Measurements from ENCODE around the gene RAB40C.

The RAB40C gene

GRCh38 chr16:574021-574760 is 15.7 kb upstream of the RAB40C start:
- Histone ChIP-seq H3K4me3 (ENCODE audit: low read length, poor library complexity, severe bottlenecking) (no peak overlapping the region), H3K36me3 (ENCODE audit: insufficient read depth, low read length) (no peaks in the 10 kb centered on the region), H2AFZ (ENCODE audit: low read length) (no peak overlapping the region), H3K9me3 (ENCODE audit: insufficient read depth, low read depth, low read length) (no peaks in the 10 kb centered on the region), H3K27me3 (ENCODE audit: insufficient read depth, low read length, poor library complexity, severe bottlenecking) (no peaks in the 10 kb centered on the region), H3K4me1 (ENCODE audit: insufficient read depth, low read length, poor library complexity, severe bottlenecking) (peaks cover 14% of the 10 kb centered on the region), H3K79me2 (ENCODE audit: insufficient read depth, low read length) (no peaks in the 10 kb centered on the region), H3K9me2 (replicated peaks; ENCODE audit: low read depth, low read length) (no peaks in the 10 kb centered on the region), H4K20me1 (ENCODE audit: insufficient read depth, low read length, poor library complexity, severe bottlenecking) (peaks cover 2% of the 10 kb centered on the region), H3K9ac (ENCODE audit: low read depth, low read length, poor library complexity, severe bottlenecking) (no peak overlapping the region), H3F3A (ENCODE audit: low read depth) (no peaks in the 10 kb centered on the region), H3K4me2 (ENCODE audit: low read depth, low read length, poor library complexity, severe bottlenecking) (no peak overlapping the region)
- TF ChIP-seq CTCF (conservative IDR thresholded peaks at IDR 0.05; ENCODE audit: low read length) (no peak), EZH2phosphoT487 (IDR thresholded peaks at IDR 0.05; ENCODE audit: borderline replicate concordance) (no peak)

GRCh38 chr16:575354-576196 is 14.3 kb upstream of the RAB40C start:
- Histone ChIP-seq H3K79me2 (ENCODE audit: insufficient read depth, low read length) (no peaks in the 10 kb centered on the region), H3K27me3 (ENCODE audit: insufficient read depth, low read length, poor library complexity, severe bottlenecking) (no peaks in the 10 kb centered on the region), H3F3A (ENCODE audit: low read depth) (no peaks in the 10 kb centered on the region), H3K9me2 (replicated peaks; ENCODE audit: low read depth, low read length) (no peaks in the 10 kb centered on the region), H3K4me3 (ENCODE audit: low read length, poor library complexity, severe bottlenecking) (peak overlapping the region; percentile 60), H3K4me2 (ENCODE audit: low read depth, low read length, poor library complexity, severe bottlenecking) (peak overlapping the region; percentile 70), H3K4me1 (ENCODE audit: insufficient read depth, low read length, poor library complexity, severe bottlenecking) (peaks cover 14% of the 10 kb centered on the region), H4K20me1 (ENCODE audit: insufficient read depth, low read length, poor library complexity, severe bottlenecking) (no peaks in the 10 kb centered on the region), H3K9ac (ENCODE audit: low read depth, low read length, poor library complexity, severe bottlenecking) (peak overlapping the region; percentile 58), H3K9me3 (ENCODE audit: insufficient read depth, low read depth, low read length) (no peaks in the 10 kb centered on the region), H3K36me3 (ENCODE audit: insufficient read depth, low read length) (no peaks in the 10 kb centered on the region), H2AFZ (ENCODE audit: low read length) (no peak overlapping the region)
- TF ChIP-seq EZH2phosphoT487 (IDR thresholded peaks at IDR 0.05; ENCODE audit: borderline replicate concordance) (no peak), CTCF (conservative IDR thresholded peaks at IDR 0.05; ENCODE audit: low read length) (no peak)

- no peaks in the 10 kb centered on the region for H3F3A ChIP-seq (ENCODE audit: low read depth)
- H3K9me2 ChIP-seq (replicated peaks; ENCODE audit: low read depth, low read length), result no peaks in the 10 kb centered on the region
- peak overlapping the region; percentile 58 for H3K9ac ChIP-seq (ENCODE audit: low read depth, low read length, poor library complexity, severe bottlenecking)
- TF ChIP-seq CTCF (conservative IDR thresholded peaks at IDR 0.05; ENCODE audit: low read length) (no peak), EZH2phosphoT487 (IDR thresholded peaks at IDR 0.05; ENCODE audit: borderline replicate concordance) (no peak)
- no peaks in the 10 kb centered on the region for H3K27me3 ChIP-seq (ENCODE audit: insufficient read depth, low read length, poor library complexity, severe bottlenecking)
- H4K20me1 ChIP-seq (ENCODE audit: insufficient read depth, low read length, poor library complexity, severe bottlenecking), result no peaks in the 10 kb centered on the region
- H2AFZ ChIP-seq (ENCODE audit: low read length), result 0 out of 2 replicates have a peak overlapping the region, but pooled peaks have one; percentile 36
- peaks cover 14% of the 10 kb centered on the region for H3K4me1 ChIP-seq (ENCODE audit: insufficient read depth, low read length, poor library complexity, severe bottlenecking)
- H3K9me3 ChIP-seq (ENCODE audit: insufficient read depth, low read depth, low read length), result no peaks in the 10 kb centered on the region
- peak overlapping the region; percentile 70 for H3K4me2 ChIP-seq (ENCODE audit: low read depth, low read length, poor library complexity, severe bottlenecking)
- no peaks in the 10 kb centered on the region for H3K36me3 ChIP-seq (ENCODE audit: insufficient read depth, low read length)
- peak overlapping the region; percentile 60 for H3K4me3 ChIP-seq (ENCODE audit: low read length, poor library complexity, severe bottlenecking)
- no peaks in the 10 kb centered on the region for H3K79me2 ChIP-seq (ENCODE audit: insufficient read depth, low read length)
These were observed 13.6 kb upstream of the RAB40C start for GRCh38 chr16:576197-576822.

Data from Loucy (cell line).